IPS-20b (cell line): ENCODE data around the gene DOK5.

Experiments
- H3K27ac ChIP-seq: one replicate; pipeline ENCODE4 v1.5.1; 2013; ENCODE audit warnings: low read length
- H3K27me3 ChIP-seq: 2 replicates; pipeline ENCODE4 v1.6.1; 2013; ENCODE audit warnings: mild to moderate bottlenecking, low read length, inconsistent platforms; ENCODE audit not compliant: insufficient read depth
- H3K36me3 ChIP-seq: 2 replicates; pipeline ENCODE4 v1.6.1; 2013; ENCODE audit warnings: low read depth, mild to moderate bottlenecking, inconsistent platforms, low read length, moderate library complexity; ENCODE audit not compliant: insufficient read depth
- H3K4me1 ChIP-seq: 2 replicates; pipeline ENCODE4 v1.6.1; 2013; ENCODE audit warnings: mild to moderate bottlenecking, control low read depth, inconsistent platforms, low read length, moderate library complexity; ENCODE audit not compliant: insufficient read depth
- H3K4me3 ChIP-seq: 2 replicates; pipeline ENCODE4 v1.5.1; 2013; ENCODE audit warnings: mild to moderate bottlenecking, low read length, inconsistent platforms
- H3K9ac ChIP-seq: 2 replicates; pipeline ENCODE4 v1.6.1; 2013; ENCODE audit warnings: low read depth, mild to moderate bottlenecking, inconsistent platforms, low read length, moderate library complexity
- H3K9me3 ChIP-seq: 2 replicates; pipeline ENCODE4 v1.6.1; 2013; ENCODE audit warnings: mild to moderate bottlenecking, low read depth, low read length, inconsistent platforms; ENCODE audit not compliant: insufficient read depth

Gene DOK5

GRCh38 chr20:54623991-54624569, 148.7 kb downstream of the DOK5 start:
- Histone ChIP-seq H3K27me3 (no peaks in the 10 kb centered on the region), H3K9ac (no peak overlapping the region), H3K36me3 (no peaks in the 10 kb centered on the region), H3K9me3 (no peaks in the 10 kb centered on the region), H3K27ac (no peak overlapping the region), H3K4me1 (peaks cover 17% of the 10 kb centered on the region; the same call in 1 of the 2 replicates), H3K4me3 (no peak overlapping the region)

- no peaks in the 10 kb centered on the region for H3K36me3 ChIP-seq
- peaks cover 17% of the 10 kb centered on the region; the same call in 1 of the 2 replicates for H3K4me1 ChIP-seq
- no peaks in the 10 kb centered on the region for H3K9me3 ChIP-seq
- no peak overlapping the region for H3K27ac ChIP-seq
- H3K27me3 ChIP-seq = no peaks in the 10 kb centered on the region
- H3K9ac ChIP-seq = no peak overlapping the region
- H3K4me3 ChIP-seq = no peak overlapping the region
Measured at GRCh38 chr20:54624706-54625390, 149.5 kb downstream of the DOK5 start.

- peaks cover 17% of the 10 kb centered on the region; the same call in 1 of the 2 replicates for H3K4me1 ChIP-seq
- H3K36me3 ChIP-seq = no peaks in the 10 kb centered on the region
- H3K9ac ChIP-seq = no peak overlapping the region
- H3K4me3 ChIP-seq = no peak overlapping the region
- no peaks in the 10 kb centered on the region for H3K9me3 ChIP-seq
- H3K27ac ChIP-seq = no peak overlapping the region
- no peaks in the 10 kb centered on the region for H3K27me3 ChIP-seq
Measured at GRCh38 chr20:54625497-54625896, 150.1 kb downstream of the DOK5 start.

- Histone ChIP-seq H3K4me1 (peaks cover 17% of the 10 kb centered on the region; the same call in 1 of the 2 replicates), H3K36me3 (no peaks in the 10 kb centered on the region), H3K9ac (no peak overlapping the region), H3K4me3 (no peak overlapping the region), H3K9me3 (no peaks in the 10 kb centered on the region), H3K27me3 (no peaks in the 10 kb centered on the region), H3K27ac (no peak overlapping the region)
Measured at GRCh38 chr20:54626126-54626525, 150.7 kb downstream of the DOK5 start.

- Histone ChIP-seq H3K9ac (no peak overlapping the region), H3K4me3 (no peak overlapping the region), H3K27me3 (no peaks in the 10 kb centered on the region), H3K27ac (no peak overlapping the region), H3K9me3 (no peaks in the 10 kb centered on the region), H3K4me1 (peaks cover 11% of the 10 kb centered on the region; the same call in 1 of the 2 replicates), H3K36me3 (no peaks in the 10 kb centered on the region)
Measured at GRCh38 chr20:54629632-54630031, 154.2 kb downstream of the DOK5 start.

- Histone ChIP-seq H3K36me3 (no peaks in the 10 kb centered on the region), H3K4me1 (peaks cover 3% of the 10 kb centered on the region; the same call in 1 of the 2 replicates), H3K9me3 (no peaks in the 10 kb centered on the region), H3K27ac (no peak overlapping the region), H3K9ac (no peak overlapping the region), H3K27me3 (no peaks in the 10 kb centered on the region), H3K4me3 (no peak overlapping the region)
Measured at GRCh38 chr20:54630582-54630981, 155.2 kb downstream of the DOK5 start.

GRCh38 chr20:54631059-54631458, 155.7 kb downstream of the DOK5 start:
- no peaks in the 10 kb centered on the region for H3K27me3 ChIP-seq
- no peak overlapping the region for H3K9ac ChIP-seq
- no peak overlapping the region for H3K4me3 ChIP-seq
- peaks cover 3% of the 10 kb centered on the region; the same call in 1 of the 2 replicates for H3K4me1 ChIP-seq
- H3K36me3 ChIP-seq = no peaks in the 10 kb centered on the region
- H3K9me3 ChIP-seq = no peaks in the 10 kb centered on the region
- H3K27ac ChIP-seq = no peak overlapping the region

GRCh38 chr20:54633374-54634355, 158.3 kb downstream of the DOK5 start:
- H3K4me1 ChIP-seq = peaks cover 3% of the 10 kb centered on the region; the same call in 1 of the 2 replicates
- no peak overlapping the region for H3K4me3 ChIP-seq
- H3K27ac ChIP-seq = no peak overlapping the region
- no peaks in the 10 kb centered on the region for H3K36me3 ChIP-seq
- no peak overlapping the region for H3K9ac ChIP-seq
- no peaks in the 10 kb centered on the region for H3K27me3 ChIP-seq
- H3K9me3 ChIP-seq = no peaks in the 10 kb centered on the region

- Histone ChIP-seq H3K27ac (no peak overlapping the region), H3K4me1 (peaks cover 7% of the 10 kb centered on the region; the same call in 1 of the 2 replicates), H3K4me3 (no peak overlapping the region), H3K36me3 (no peaks in the 10 kb centered on the region), H3K27me3 (no peaks in the 10 kb centered on the region), H3K9me3 (no peaks in the 10 kb centered on the region), H3K9ac (no peak overlapping the region)
Measured at GRCh38 chr20:54636575-54636974, 161.2 kb downstream of the DOK5 start.

GRCh38 chr20:54639941-54640340, 164.5 kb downstream of the DOK5 start:
- H3K36me3 ChIP-seq = no peaks in the 10 kb centered on the region
- H3K9ac ChIP-seq = peak overlapping the region; percentile 13; the same call in 1 of the 2 replicates
- no peaks in the 10 kb centered on the region for H3K9me3 ChIP-seq
- H3K27ac ChIP-seq = peak overlapping the region; percentile 22
- H3K4me3 ChIP-seq = no peak overlapping the region
- no peaks in the 10 kb centered on the region for H3K27me3 ChIP-seq
- H3K4me1 ChIP-seq = peaks cover 4% of the 10 kb centered on the region; the same call in 1 of the 2 replicates

- Histone ChIP-seq H3K9ac (no peak overlapping the region), H3K27me3 (no peaks in the 10 kb centered on the region), H3K9me3 (no peaks in the 10 kb centered on the region), H3K36me3 (no peaks in the 10 kb centered on the region), H3K4me1 (peaks cover 4% of the 10 kb centered on the region; the same call in 1 of the 2 replicates), H3K27ac (no peak overlapping the region), H3K4me3 (no peak overlapping the region)
Measured at GRCh38 chr20:54640800-54641199, 165.4 kb downstream of the DOK5 start.
